Hematopoietic multipotent progenitor cell (in vitro differentiated cells): ENCODE measurements around the gene ATL2. TPM values are rescaled to one million over a fixed set of nuclear protein-coding genes. Genes with fewer than 3 reads are reported as not detected.
"Not testable (repeated sequence)": the region's sequence is repeated elsewhere in the genome, so short reads cannot be mapped to it uniquely, and the experiment has no call there.

Source experiments
- DNase-seq, 3 donors: peaks; one replicate each; pipeline ENCODE4 v3.0.0-alpha.2; 2011 to 2015; ENCODE audit warnings: low read depth in 2 of 3, low spot score in 2 of 3
- total RNA-seq: library from RNA; depleted of rRNA; stranded (reverse); fragments of >200 nt; gene quantifications from one replicate; pipeline ENCODE4 v1.2.3, GENCODE V29; 2012

ATL2 gene
- total RNA-seq, result 68.7 TPM

- peak; percentile 80 to 96 (median 94) for DNase-seq
These were observed at the start of gene ATL2 for GRCh38 chr2:38377050-38377828. Gene ATL2 (minus strand): TSS chr2:38377273. CDS start chr2:38377260, 13 bp downstream.

- no peak for DNase-seq
These were observed 46.7 kb upstream of the ATL2 start for GRCh38 chr2:38423763-38424162.

GRCh38 chr2:38421274-38422056, 44.4 kb upstream of the ATL2 start:
- no peak for DNase-seq

- DNase-seq, result no peak
These were observed 42.4 kb upstream of the ATL2 start for GRCh38 chr2:38419499-38419898.

GRCh38 chr2:38418735-38419134, 41.7 kb upstream of the ATL2 start:
- no peak for DNase-seq

- no peak for DNase-seq
These were observed 40.9 kb upstream of the ATL2 start for GRCh38 chr2:38417745-38418689.

- DNase-seq, result no peak
These were observed 39.4 kb upstream of the ATL2 start for GRCh38 chr2:38416296-38417036.

- no peak for DNase-seq
These were observed 38.7 kb upstream of the ATL2 start for GRCh38 chr2:38415728-38416291.

- DNase-seq, result no peak
These were observed 38.0 kb upstream of the ATL2 start for GRCh38 chr2:38415023-38415422.

GRCh38 chr2:38412235-38412871, 35.3 kb upstream of the ATL2 start:
- not testable (repeated sequence) for DNase-seq

GRCh38 chr2:38409156-38410102, 32.4 kb upstream of the ATL2 start:
- no peak for DNase-seq

- DNase-seq, result no peak
These were observed 30.1 kb upstream of the ATL2 start for GRCh38 chr2:38407111-38407682.

- DNase-seq, result no peak
These were observed 29.6 kb upstream of the ATL2 start for GRCh38 chr2:38406597-38407110.

- DNase-seq, result no peak
These were observed 29.0 kb upstream of the ATL2 start for GRCh38 chr2:38405917-38406596.

- DNase-seq, result no peak
These were observed 23.4 kb upstream of the ATL2 start for GRCh38 chr2:38400513-38400912.

GRCh38 chr2:38398739-38399138, 21.7 kb upstream of the ATL2 start:
- DNase-seq, result no peak

GRCh38 chr2:38394903-38395341, 17.8 kb upstream of the ATL2 start:
- peak in 1 of 3 donors; percentile 26 for DNase-seq
